ENCODE measurements around the gene RPL34. TPM values are rescaled to one million over a fixed set of nuclear protein-coding genes. Genes with fewer than 3 reads are reported as not detected.

The RPL34 gene
- total RNA-seq, 1 experiment from 2014 or later: 749 TPM

Other genes starting within 250 kb of the RPL34 start
- gene OSTC, start 30.0 kb downstream of the RPL34 start, total RNA-seq (2014; rRNA removed; shearing (Covaris generic)): 94.7 and 100 TPM in 2 replicates
- not detected in 2 replicates for gene ETNPPL, start 142.5 kb downstream of the RPL34 start, total RNA-seq (2014; rRNA removed; shearing (Covaris generic))

Measured in G401 (cell line).